Measurements from ENCODE around the gene BAHCC1.

DNA sequence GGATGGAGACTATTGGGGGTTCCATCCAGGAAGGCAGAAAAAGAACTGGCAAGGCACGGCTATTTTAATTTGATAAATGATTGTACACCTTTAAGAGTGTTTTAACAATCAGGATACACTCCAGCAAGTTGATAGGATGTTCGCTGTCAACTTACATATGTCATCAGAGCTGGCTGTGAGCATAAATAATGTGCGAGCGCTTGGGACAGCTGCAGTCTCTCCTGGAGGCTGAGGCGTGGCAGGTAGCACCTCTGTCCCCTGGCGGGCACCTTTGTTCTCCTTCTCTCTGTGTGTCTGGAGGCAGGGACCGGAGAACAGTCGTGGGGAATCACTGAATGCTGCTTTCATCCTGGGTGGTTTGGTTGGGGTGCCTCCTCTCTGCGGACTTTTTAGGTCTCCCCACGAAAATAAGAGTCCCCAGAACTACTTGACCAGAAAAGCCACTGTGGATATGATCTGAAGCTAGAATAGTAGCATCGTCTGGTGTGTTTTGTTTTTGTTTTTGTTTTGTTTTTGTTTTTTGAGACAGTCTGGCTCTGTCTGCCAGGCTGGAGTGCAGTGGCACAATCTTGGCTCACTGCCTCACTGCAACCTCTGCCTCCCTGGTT is 9.4 kb downstream of the BAHCC1 start:
- TF ChIP-seq CTCF (IDR thresholded peaks at IDR 0.05; ENCODE audit: low read length) (peak; percentile 13; the same call in 1 of the 2 replicates), EZH2 (optimal IDR thresholded peaks at IDR 0.05; ENCODE audit: low read depth, low read length) (no peak), EZH2phosphoT487 (IDR thresholded peaks at IDR 0.05; ENCODE audit: low read length) (no peak)
